ENCODE results near the gene CCDC187. TPM values are rescaled to one million over a fixed set of nuclear protein-coding genes. Genes with fewer than 3 reads are reported as not detected.

CCDC187 gene
- polyA plus RNA-seq, 1 donor from 2014 or later, result not detected

DNA sequence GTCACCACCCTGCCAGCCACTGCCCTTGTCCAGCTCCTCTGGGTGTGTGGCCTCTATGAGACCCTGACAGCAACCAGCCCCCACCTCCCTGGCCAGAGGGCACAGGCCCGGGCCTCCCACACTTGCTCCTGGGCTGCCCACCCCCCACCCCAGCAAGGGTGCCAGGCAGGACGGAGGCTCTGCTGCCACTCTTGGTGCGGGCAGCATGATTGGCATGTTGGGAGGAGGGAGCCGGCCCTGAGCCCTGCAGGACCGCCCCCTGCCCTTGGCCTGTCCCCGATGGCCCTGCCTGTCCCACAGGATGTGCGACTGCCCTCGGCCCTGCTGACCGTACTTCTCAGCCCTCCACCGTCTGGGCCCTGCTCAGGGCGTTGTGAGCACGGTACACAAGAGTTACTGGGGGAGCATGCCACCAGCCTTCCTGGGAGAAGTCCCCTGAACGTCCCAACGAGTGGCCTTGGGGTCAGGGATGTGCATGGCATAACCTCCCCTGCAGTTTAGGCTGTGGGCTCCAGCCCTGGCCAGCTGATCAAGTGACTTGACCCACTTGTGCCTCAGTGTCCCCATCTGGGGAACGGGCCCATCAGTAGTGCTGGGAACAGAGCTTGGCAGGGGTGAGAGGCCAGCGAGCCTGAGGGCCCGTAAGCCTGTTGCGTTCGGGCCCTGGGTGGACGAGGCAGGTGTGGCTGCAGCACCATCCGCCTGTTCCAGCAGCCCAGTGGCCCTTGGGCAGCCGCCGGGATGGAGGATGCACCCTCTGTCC lies 39.4 kb upstream of the CCDC187 start:
- TF ChIP-seq TAF1 (IDR thresholded peaks at IDR 0.05; ENCODE audit: low read depth), result no peak
- no peak for TF ChIP-seq EP300 (conservative IDR thresholded peaks at IDR 0.05; ENCODE audit: poor library complexity, severe bottlenecking)
- no peak for TF ChIP-seq EZH2 (IDR thresholded peaks at IDR 0.05; ENCODE audit: borderline replicate concordance, insufficient read depth, low read length, poor library complexity, severe bottlenecking)
- TF ChIP-seq SMC3 (conservative IDR thresholded peaks at IDR 0.05; ENCODE audit: poor library complexity), result no peak
- TF ChIP-seq, protein P1, sequence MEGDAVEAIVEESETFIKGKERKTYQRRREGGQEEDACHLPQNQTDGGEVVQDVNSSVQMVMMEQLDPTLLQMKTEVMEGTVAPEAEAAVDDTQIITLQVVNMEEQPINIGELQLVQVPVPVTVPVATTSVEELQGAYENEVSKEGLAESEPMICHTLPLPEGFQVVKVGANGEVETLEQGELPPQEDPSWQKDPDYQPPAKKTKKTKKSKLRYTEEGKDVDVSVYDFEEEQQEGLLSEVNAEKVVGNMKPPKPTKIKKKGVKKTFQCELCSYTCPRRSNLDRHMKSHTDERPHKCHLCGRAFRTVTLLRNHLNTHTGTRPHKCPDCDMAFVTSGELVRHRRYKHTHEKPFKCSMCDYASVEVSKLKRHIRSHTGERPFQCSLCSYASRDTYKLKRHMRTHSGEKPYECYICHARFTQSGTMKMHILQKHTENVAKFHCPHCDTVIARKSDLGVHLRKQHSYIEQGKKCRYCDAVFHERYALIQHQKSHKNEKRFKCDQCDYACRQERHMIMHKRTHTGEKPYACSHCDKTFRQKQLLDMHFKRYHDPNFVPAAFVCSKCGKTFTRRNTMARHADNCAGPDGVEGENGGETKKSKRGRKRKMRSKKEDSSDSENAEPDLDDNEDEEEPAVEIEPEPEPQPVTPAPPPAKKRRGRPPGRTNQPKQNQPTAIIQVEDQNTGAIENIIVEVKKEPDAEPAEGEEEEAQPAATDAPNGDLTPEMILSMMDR (IDR thresholded peaks at IDR 0.05; ENCODE audit: poor library complexity, severe bottlenecking), result no peak
- no peak for TF ChIP-seq POLR2AphosphoS5 (IDR thresholded peaks at IDR 0.05)
- TF ChIP-seq, protein P2, sequence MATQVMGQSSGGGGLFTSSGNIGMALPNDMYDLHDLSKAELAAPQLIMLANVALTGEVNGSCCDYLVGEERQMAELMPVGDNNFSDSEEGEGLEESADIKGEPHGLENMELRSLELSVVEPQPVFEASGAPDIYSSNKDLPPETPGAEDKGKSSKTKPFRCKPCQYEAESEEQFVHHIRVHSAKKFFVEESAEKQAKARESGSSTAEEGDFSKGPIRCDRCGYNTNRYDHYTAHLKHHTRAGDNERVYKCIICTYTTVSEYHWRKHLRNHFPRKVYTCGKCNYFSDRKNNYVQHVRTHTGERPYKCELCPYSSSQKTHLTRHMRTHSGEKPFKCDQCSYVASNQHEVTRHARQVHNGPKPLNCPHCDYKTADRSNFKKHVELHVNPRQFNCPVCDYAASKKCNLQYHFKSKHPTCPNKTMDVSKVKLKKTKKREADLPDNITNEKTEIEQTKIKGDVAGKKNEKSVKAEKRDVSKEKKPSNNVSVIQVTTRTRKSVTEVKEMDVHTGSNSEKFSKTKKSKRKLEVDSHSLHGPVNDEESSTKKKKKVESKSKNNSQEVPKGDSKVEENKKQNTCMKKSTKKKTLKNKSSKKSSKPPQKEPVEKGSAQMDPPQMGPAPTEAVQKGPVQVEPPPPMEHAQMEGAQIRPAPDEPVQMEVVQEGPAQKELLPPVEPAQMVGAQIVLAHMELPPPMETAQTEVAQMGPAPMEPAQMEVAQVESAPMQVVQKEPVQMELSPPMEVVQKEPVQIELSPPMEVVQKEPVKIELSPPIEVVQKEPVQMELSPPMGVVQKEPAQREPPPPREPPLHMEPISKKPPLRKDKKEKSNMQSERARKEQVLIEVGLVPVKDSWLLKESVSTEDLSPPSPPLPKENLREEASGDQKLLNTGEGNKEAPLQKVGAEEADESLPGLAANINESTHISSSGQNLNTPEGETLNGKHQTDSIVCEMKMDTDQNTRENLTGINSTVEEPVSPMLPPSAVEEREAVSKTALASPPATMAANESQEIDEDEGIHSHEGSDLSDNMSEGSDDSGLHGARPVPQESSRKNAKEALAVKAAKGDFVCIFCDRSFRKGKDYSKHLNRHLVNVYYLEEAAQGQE (IDR thresholded peaks at IDR 0.05; ENCODE audit: borderline replicate concordance), result no peak
- TF ChIP-seq MXI1 (conservative IDR thresholded peaks at IDR 0.05; ENCODE audit: poor library complexity, severe bottlenecking), result no peak
- TF ChIP-seq RAD21 (conservative IDR thresholded peaks at IDR 0.05), result no peak
- Histone ChIP-seq H3K9me3 (ENCODE audit: low read length) (no peaks in the 10 kb centered on the region), H3K9me2 (ENCODE audit: insufficient read depth, low read length) (no peaks in the 10 kb centered on the region), H3K79me2 (replicated peaks; ENCODE audit: insufficient read depth, low read length) (no peaks in the 10 kb centered on the region), H3K36me3 (ENCODE audit: insufficient read depth, low read length) (no peaks in the 10 kb centered on the region), H3K9ac (ENCODE audit: low read length) (no peak overlapping the region), H3K4me3 (ENCODE audit: low read length) (no peak overlapping the region), H3K4me2 (ENCODE audit: low read length) (no peak overlapping the region), H3K27ac (ENCODE audit: low read length) (no peak overlapping the region), H4K20me1 (ENCODE audit: insufficient read depth) (no peaks in the 10 kb centered on the region), H2AFZ (ENCODE audit: low read depth, low read length) (no peak overlapping the region), H3F3A (ENCODE audit: insufficient read depth, low read length, poor library complexity, severe bottlenecking) (no peaks in the 10 kb centered on the region), H3K27me3 (ENCODE audit: insufficient read depth, low read depth, low read length) (no peaks in the 10 kb centered on the region)

DNA sequence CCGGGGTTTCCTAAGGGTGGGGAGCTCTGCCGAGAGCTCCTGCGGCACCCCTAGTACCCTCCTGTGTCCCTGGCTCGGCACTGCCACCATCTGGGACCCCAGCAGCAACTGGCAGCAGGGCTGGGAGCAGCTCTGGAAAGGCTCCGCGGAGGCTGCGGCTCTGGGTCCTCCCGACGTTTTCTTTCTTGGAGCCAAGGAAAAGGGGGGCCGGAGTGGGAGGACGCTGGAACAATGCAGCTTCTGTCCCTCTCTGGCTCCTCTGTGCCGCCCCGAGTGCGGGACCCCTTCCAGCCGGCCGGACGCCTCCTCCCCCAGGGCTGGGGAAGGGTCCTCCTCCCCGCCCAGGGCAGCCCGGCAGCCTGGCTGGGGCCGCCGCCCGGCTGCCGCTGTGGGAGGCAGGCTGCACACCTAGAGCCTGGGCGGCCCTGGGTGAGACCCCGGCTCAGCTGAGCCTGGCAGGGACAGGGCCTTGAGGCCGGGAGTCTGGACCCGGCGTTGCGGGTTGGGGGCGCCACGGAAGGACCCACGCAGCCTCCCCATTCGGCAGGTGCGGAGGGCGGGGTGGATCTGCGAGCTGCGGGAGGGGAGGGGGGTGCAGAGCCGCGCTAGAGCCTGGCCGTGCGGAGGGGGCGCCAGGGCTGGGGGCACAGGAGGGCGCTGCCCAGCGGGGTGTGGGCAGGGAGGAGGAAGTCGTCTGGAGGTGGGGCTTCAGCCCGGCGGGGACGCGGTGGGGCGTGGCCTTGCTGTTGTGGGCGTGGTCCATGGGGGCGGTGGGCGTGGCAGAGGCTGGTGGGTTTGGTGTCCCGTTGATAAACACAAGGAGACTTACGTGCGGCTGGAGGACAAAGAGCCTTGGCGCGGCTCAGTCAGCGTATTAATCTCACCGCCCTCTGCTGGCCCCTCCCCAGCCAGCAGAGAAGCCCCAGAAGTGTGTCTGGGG lies 38.6 kb upstream of the CCDC187 start:
- H3K4me2 ChIP-seq (ENCODE audit: low read length), result no peak overlapping the region
- no peaks in the 10 kb centered on the region for H3K36me3 ChIP-seq (ENCODE audit: insufficient read depth, low read length)
- TF ChIP-seq SMC3 (conservative IDR thresholded peaks at IDR 0.05; ENCODE audit: poor library complexity), result no peak
- TF ChIP-seq, protein P1 (IDR thresholded peaks at IDR 0.05; ENCODE audit: poor library complexity, severe bottlenecking), result peak; percentile 37
- no peak for TF ChIP-seq TAF1 (IDR thresholded peaks at IDR 0.05; ENCODE audit: low read depth)
- peak; percentile 5 for TF ChIP-seq POLR2AphosphoS5 (IDR thresholded peaks at IDR 0.05)
- H3K9me2 ChIP-seq (ENCODE audit: insufficient read depth, low read length), result no peaks in the 10 kb centered on the region
- H4K20me1 ChIP-seq (ENCODE audit: insufficient read depth), result no peaks in the 10 kb centered on the region
- H3F3A ChIP-seq (ENCODE audit: insufficient read depth, low read length, poor library complexity, severe bottlenecking), result no peaks in the 10 kb centered on the region
- H3K27me3 ChIP-seq (ENCODE audit: insufficient read depth, low read depth, low read length), result no peaks in the 10 kb centered on the region
- peak overlapping the region; percentile 31 for H3K9ac ChIP-seq (ENCODE audit: low read length)
- H2AFZ ChIP-seq (ENCODE audit: low read depth, low read length), result no peak overlapping the region
- peak overlapping the region; percentile 39 for H3K4me3 ChIP-seq (ENCODE audit: low read length)
- H3K79me2 ChIP-seq (replicated peaks; ENCODE audit: insufficient read depth, low read length), result no peaks in the 10 kb centered on the region
- no peak overlapping the region for H3K27ac ChIP-seq (ENCODE audit: low read length)
- H3K9me3 ChIP-seq (ENCODE audit: low read length), result no peaks in the 10 kb centered on the region

Measured in neural cell (in vitro differentiated cells).